ENCODE results near the gene PRDM16. TPM values are rescaled to one million over a fixed set of nuclear protein-coding genes. Genes with fewer than 3 reads are reported as not detected.

PRDM16 gene
- total and polyA plus RNA-seq, 2 experiments from 2014 or later, result 0.14 to 0.16 TPM

- H3K4me3 Mint-ChIP-seq, result no peak overlapping the region
- no peaks in the 10 kb centered on the region for H3K36me3 Mint-ChIP-seq (ENCODE audit: low read depth)
- no peaks in the 10 kb centered on the region for H3K4me1 Mint-ChIP-seq
- H3K79me2 ChIP-seq (replicated peaks; ENCODE audit: insufficient read depth), result no peaks in the 10 kb centered on the region
- H3K9me3 Mint-ChIP-seq, result no peaks in the 10 kb centered on the region
- no peak overlapping the region for H3K4me2 ChIP-seq
- H3F3A ChIP-seq (replicated peaks; ENCODE audit: low read depth), result no peaks in the 10 kb centered on the region
- H3K4me1 ChIP-seq (ENCODE audit: insufficient read depth), result no peaks in the 10 kb centered on the region
- peaks cover 2% of the 10 kb centered on the region for H3K27me3 Mint-ChIP-seq (ENCODE audit: insufficient read depth, low read depth, poor library complexity)
- no peaks in the 10 kb centered on the region for H4K20me1 ChIP-seq (replicated peaks; ENCODE audit: insufficient read depth)
- no peaks in the 10 kb centered on the region for H3K9me2 ChIP-seq (ENCODE audit: insufficient read depth)
- no peaks in the 10 kb centered on the region for H3K27me3 ChIP-seq (ENCODE audit: insufficient read depth)
- DNase-seq (ENCODE audit: low spot score) (no peak), ATAC-seq (no peak)
- TF ChIP-seq EZH2phosphoT487 (IDR thresholded peaks at IDR 0.05; ENCODE audit: unreplicated experiment) (no peak), ETS1 (IDR thresholded peaks at IDR 0.05) (no peak), POLR2AphosphoS5 (IDR thresholded peaks at IDR 0.05; ENCODE audit: low read depth) (no peak), ZNF114 (CRISPR knock-in tag; IDR thresholded peaks at IDR 0.05) (no peak), STAT1 (IDR thresholded peaks at IDR 0.05; ENCODE audit: unreplicated experiment) (no peak)
- no peak overlapping the region for H3K4me3 ChIP-seq
- no peak overlapping the region for H3K27ac Mint-ChIP-seq
- no peak overlapping the region for H2AFZ ChIP-seq
- no peak overlapping the region for H3K27ac ChIP-seq (ENCODE audit: low read depth)
- H3K36me3 ChIP-seq (ENCODE audit: insufficient read depth), result no peaks in the 10 kb centered on the region
Observed at GRCh38 chr1:3305156-3305555, 236.2 kb downstream of the PRDM16 start.

GRCh38 chr1:3306583-3307291 is 237.7 kb downstream of the PRDM16 start:
- Histone ChIP-seq H3K36me3 (ENCODE audit: insufficient read depth) (no peaks in the 10 kb centered on the region), H3K27me3 (ENCODE audit: insufficient read depth) (no peaks in the 10 kb centered on the region), H3K4me2 (no peak overlapping the region), H3K79me2 (replicated peaks; ENCODE audit: insufficient read depth) (no peaks in the 10 kb centered on the region), H3K27ac (ENCODE audit: low read depth) (no peak overlapping the region), H3K4me1 (ENCODE audit: insufficient read depth) (no peaks in the 10 kb centered on the region), H3F3A (replicated peaks; ENCODE audit: low read depth) (no peaks in the 10 kb centered on the region), H2AFZ (no peak overlapping the region), H3K4me3 (no peak overlapping the region), H4K20me1 (replicated peaks; ENCODE audit: insufficient read depth) (no peaks in the 10 kb centered on the region), H3K9me2 (ENCODE audit: insufficient read depth) (no peaks in the 10 kb centered on the region)
- H3K36me3 Mint-ChIP-seq (ENCODE audit: low read depth), result no peaks in the 10 kb centered on the region
- no peak for ATAC-seq
- H3K27ac Mint-ChIP-seq, result no peak overlapping the region
- H3K4me1 Mint-ChIP-seq, result no peaks in the 10 kb centered on the region
- TF ChIP-seq NANOG (IDR thresholded peaks at IDR 0.05; ENCODE audit: borderline replicate concordance), result no peak
- TF ChIP-seq REST (IDR thresholded peaks at IDR 0.05; ENCODE audit: unreplicated experiment), result no peak
- TF ChIP-seq ZNF114 (CRISPR knock-in tag; IDR thresholded peaks at IDR 0.05), result no peak
- no peak for TF ChIP-seq CREB1 (CRISPR knock-in tag; IDR thresholded peaks at IDR 0.05; ENCODE audit: low read depth)
- TF ChIP-seq JUNB (IDR thresholded peaks at IDR 0.05; ENCODE audit: unreplicated experiment), result no peak
- no peak for TF ChIP-seq POLR2AphosphoS5 (IDR thresholded peaks at IDR 0.05; ENCODE audit: low read depth)
- TF ChIP-seq EZH2phosphoT487 (IDR thresholded peaks at IDR 0.05; ENCODE audit: unreplicated experiment), result no peak
- TF ChIP-seq EZH2 (IDR thresholded peaks at IDR 0.05; ENCODE audit: low read depth, unreplicated experiment), result no peak
- TF ChIP-seq ZNF331 (CRISPR knock-in tag; IDR thresholded peaks at IDR 0.05; ENCODE audit: low read depth), result no peak
- TF ChIP-seq ETS1 (IDR thresholded peaks at IDR 0.05), result no peak
- no peaks in the 10 kb centered on the region for H3K9me3 Mint-ChIP-seq
- peaks cover 6% of the 10 kb centered on the region for H3K27me3 Mint-ChIP-seq (ENCODE audit: insufficient read depth, low read depth, poor library complexity)
- DNase-seq (ENCODE audit: low spot score), result no peak
- H3K4me3 Mint-ChIP-seq, result no peak overlapping the region

All from GM23338 (cell line).